ENCODE measurements around the gene MKX.

MKX gene

DNA sequence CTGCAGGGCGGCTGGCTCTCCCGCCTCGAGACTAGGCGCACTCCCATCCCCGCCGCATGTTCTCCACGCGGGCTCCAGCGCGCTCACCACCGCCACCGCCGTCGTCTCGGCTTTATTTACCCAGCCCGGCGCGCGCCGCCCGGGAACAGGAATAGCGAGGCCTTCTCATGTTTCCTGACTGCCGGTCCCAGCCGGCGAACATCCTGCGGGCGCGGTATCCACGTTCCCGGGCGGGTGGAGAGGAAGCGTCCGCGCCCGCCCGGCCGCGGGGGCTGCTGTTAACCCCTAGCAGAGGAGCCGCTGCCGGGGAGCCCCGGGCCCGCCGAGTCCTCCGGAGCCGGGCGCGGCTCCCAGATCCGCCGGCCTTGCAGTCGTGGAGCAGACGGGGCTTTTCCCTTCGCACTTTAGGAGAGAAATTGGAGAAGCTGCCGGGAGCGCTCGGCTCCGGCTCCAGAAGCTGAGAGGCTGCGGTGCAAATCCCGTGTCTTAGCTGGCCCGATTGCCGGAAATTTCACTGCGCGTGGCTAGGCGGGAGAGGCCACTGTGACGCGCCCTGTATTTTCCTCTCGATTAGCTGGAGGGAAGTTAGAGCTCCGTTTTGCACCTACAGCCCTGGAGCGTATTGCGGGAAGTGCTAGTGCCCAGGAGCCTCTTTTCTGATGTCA lies at the start of gene MKX:
Gene MKX (minus strand): TSS at position 88 of the 665 bp plus-strand sequence. CDS start 2,404 bp downstream, outside the sequence.
- DNase-seq = peak; percentile 23

GRCh38 chr10:27794157-27794556 lies 48.5 kb upstream of the MKX start:
- DNase-seq = no peak

- DNase-seq = no peak
Observed at GRCh38 chr10:27792216-27792615, 46.6 kb upstream of the MKX start.

GRCh38 chr10:27784272-27784671 lies 38.7 kb upstream of the MKX start:
- no peak for DNase-seq

DNA sequence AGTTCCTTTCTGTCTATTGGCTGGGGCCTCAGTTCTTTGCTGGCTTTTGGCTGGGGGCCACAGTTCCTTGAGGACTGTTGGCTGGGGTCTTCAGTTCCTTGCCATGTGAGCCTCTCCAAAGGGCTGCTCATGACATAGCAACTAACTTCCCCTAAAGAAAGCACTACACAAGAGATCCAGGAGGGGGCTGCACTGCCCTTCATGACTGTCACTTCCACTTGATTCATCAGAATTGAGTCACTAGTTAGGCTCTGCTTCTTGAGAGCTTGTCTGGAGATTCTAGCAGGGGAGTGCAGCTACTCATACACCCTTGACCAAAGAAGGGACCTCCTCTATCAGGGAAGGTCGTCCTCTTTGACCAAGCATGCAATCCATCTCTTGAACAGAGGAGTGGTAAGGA lies 38.0 kb upstream of the MKX start:
- peak; percentile 15 for DNase-seq

- no peak for DNase-seq
Observed at GRCh38 chr10:27779462-27780015, 33.9 kb upstream of the MKX start.

DNA sequence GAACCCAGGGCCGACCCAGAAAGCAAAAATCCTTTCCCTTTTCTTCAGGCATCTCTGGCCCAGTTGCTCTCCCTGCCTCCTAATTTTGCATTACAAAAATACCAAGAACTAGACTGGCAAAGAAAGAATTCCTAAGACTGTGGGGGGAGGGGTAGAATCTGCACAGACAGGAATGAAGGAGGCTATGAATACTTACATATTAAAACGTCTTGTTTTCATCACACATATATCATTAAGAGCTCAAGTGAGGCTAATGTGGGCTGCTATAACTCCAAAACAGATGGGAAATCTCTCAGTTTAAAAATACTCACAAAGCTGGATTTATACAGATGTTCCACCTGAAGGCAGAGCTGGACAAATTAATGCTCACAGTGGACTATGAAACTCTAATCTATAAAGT lies 29.2 kb upstream of the MKX start:
- DNase-seq = no peak

GRCh38 chr10:27771231-27771630 lies 25.6 kb upstream of the MKX start:
- DNase-seq = no peak

GRCh38 chr10:27770181-27770580 lies 24.6 kb upstream of the MKX start:
- DNase-seq = no peak

DNA sequence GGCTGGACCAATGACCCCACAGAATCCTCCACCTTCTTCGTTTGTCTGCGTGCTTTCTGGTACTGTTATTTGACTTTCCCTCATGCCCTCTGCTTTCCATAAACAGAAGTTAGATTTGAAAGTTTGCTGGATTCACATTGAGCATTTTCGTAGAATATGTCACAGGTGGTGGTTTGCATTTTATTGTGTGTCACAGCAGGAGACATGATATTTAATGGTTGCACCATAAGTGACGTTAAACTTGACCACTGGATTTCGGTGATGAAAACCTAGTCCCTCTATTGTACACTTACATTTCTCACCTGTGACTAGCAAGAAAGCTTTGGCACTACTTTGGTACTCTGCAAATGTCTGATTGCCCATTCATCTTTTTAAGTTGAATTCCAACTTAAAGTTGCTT lies 15.2 kb upstream of the MKX start:
- no peak for DNase-seq

DNA sequence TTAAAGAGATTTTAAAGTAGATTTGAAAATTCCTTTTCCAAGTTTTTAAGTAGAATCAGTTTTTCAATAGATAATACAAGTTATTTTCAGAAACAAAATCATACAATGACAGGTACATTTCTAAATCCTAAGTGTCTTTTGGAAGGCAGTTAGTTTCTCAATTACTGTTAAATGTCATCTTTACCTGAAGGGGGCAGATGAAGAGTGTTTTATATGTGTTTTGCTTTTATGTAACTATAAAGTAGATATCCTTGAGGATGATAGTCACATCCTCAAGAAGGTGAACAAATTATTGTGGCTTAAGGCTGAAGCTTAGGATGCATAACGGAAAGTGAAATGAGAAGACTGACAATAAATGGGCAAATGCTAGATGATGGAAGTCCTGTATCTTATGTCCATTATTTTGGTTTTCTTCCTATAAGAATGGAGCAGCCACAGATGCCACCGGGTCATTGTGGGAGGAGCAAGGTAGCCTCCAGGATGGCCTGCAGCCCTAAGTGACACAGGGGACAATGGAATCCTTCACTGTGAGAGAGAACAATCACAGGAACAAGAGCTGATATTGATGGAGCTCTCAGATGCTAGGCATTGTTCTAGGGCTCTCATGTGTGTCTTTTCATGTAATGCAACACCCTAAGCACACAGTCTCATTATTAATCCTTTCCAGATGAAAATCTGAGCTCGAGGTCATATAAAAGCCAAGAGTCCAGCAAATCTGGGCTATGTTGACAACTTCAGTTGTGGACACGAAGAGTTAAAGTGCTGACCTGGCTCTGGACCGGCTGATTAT lies 14.1 kb upstream of the MKX start:
- no peak for DNase-seq

DNA sequence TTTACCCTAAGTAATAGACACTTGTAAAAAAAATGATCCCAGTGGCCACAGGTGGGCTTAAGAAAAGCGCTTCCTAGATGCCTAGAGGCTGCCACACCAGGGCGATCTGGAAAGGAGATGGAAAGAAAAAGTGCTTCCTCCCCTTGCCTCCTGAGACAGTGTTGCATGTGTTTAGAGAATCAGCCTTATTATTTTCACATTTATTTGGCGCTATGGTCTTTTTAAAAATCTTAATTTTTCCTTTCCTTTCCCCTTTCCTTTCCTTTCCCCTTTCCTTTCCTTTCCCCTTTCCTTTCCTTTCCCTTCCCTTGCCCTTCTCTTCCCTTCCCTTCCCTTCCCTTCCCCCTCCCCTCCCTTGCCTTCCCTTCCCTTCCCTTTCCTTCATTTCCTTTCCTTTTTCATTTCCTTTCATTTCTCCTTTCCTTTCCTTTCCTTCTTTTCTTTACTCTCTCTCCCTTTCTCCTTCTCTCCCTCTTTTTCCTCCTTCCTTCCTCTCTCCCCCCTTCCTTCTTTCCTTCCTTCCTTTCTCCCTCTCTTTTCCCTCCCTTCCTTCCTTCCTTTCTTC lies 7.1 kb upstream of the MKX start:
- no peak for DNase-seq

DNA sequence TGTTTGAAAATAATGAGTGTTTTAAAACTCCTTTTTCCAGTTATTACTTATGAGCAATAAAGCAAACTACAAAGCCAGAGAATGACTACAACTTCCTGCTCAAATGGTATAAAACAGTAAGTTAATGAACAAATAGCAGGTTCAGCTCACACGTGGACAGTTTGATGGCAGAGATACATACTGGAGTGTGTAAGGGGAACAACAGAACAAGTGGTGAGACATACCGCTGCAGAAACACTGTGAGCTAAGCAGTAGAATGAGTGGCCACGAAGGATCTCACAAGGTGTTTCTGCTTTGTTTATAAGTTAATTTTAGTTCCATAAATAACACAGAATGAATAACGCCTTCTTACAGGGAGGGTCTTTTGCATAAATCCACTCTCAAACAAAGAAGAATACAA lies 3.0 kb upstream of the MKX start:
- DNase-seq = no peak

- DNase-seq = no peak
Observed at GRCh38 chr10:27747096-27747451, 1.5 kb upstream of the MKX start.

DNA sequence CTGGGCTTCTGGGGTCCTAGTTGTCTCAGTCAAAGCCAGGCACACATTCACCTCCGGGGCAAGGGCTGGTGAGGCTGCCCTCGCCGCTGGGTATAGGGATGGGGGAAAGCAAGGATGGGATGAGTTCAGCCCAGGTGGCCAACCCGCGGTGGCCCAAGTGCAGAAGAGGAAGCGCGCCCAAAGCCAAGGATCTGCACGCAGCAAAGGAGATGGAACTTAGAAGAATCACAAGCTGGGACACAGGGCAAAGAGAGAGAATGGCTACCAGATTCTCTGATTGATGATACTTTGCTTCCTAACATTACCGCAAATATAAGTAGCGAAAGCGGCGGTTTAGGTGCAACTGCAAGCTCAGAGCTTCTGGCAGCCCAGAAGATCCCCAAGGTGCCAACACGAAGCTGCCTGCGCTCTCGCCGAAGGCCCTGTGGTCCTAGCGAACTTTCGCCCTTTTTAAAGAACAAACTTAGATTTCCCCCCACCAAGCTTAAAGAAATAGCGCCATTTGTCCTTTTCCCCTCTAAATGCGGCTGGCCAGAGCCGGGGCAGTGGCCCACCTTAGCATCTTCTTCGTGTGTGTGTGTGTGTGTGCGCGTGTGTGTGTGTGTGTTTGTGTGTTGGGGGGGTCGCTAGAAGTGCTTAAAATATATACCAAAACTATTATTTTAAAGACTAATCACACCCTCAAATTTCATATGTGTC lies 927 bp upstream of the MKX start:
- DNase-seq = no peak

GRCh38 chr10:27744802-27745731 lies 552 bp downstream of the MKX start:
- peak; percentile 15 for DNase-seq

DNA sequence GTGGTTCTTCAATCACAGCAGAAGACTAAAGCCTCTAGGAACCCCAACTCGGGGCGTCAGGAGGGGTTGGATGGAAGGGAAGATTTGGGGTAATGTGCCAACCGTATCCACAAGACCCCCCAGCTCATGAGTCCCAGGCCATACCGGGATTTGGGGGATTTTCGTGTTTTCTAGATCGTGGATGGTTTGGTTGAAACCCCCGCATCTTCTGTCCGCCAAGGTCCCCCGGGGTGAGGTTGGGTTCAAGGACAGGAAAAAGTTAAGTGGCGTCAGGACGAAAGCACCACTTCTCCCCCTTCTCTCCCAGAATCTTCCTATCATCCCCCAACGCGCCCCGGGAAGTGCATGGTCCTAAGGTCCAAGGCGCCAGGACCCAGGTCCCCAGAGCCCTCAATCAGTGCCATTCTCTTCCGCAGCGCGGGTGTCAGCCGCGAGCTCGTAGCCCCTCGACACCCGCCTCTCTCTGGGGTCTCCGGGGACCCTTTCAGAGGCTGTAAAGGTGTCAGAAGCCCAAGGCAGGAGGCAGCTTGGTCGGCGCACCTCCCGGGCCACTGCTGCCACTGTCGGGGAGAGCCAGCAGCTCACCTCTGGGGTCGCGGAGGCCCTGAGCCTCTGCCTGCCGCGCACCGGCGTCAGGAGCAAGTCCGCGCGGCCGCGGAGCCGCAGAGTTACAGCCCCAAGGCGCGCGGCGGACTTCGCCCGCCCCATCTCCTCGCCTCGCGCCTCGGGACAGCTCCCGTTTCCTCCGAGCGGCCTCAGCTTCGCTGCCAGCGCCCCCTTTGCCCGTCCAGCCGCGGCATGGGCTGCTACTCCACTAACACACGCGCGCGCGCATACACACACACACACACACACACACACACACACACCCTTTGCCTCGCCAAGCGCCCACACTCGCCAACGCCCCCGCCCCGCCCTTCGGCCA lies 1.5 kb downstream of the MKX start:
- peak; percentile 22 for DNase-seq

GRCh38 chr10:27743012-27743876 lies 2.4 kb downstream of the MKX start:
- DNase-seq = peak; percentile 34

GRCh38 chr10:27742195-27743011 lies 3.2 kb downstream of the MKX start:
- DNase-seq = peak; percentile 79
